Measurements from ENCODE around the gene SARDH. TPM values are rescaled to one million over a fixed set of nuclear protein-coding genes. Genes with fewer than 3 reads are reported as not detected.
A peak's percentile ranks its signal among the peaks of the same experiment; 100 is the strongest.

SARDH gene
- total and polyA plus RNA-seq, 2 of the 8 experiments (the other 6 are each of a cell fraction or from before 2014, with no cell fraction given) = 6.4 to 7.4 TPM

- no peak overlapping the region for H3K14ac ChIP-seq (ENCODE audit: insufficient read length)
- POLR2A ChIA-PET (ENCODE audit: partially characterized antibody) = interaction anchor here (1.2 kb wide), 1 partner anchor 54 kb away, joined by 3 read pairs; no protein-coding TSS in a partner anchor
- H3K36me3 ChIP-seq (ENCODE audit: control insufficient read depth in 2 of 4, insufficient read depth in 4 of 4, low read length in 3 of 4) = no peaks in the 10 kb centered on the region
- H3K4ac ChIP-seq (replicated peaks; ENCODE audit: insufficient read length, low read depth, low read length) = no peak overlapping the region
- CTCF ChIA-PET (ENCODE audit: partially characterized antibody) = interaction anchor here (1.0 to 1.2 kb wide), 2 partner anchors 27 to 41 kb away, joined by 3 to 4 read pairs; no protein-coding TSS in a partner anchor
- H3K4me1 ChIP-seq (replicated peaks in 1 of 4; ENCODE audit: control insufficient read depth in 3 of 4, insufficient read depth in 4 of 4, low read length in 3 of 4) = peaks cover 0 to 9% (median 3%) of the 10 kb centered on the region in 4 experiments; a peak in 5 of 7 replicates
- H2AFZ ChIP-seq (ENCODE audit: low read length) = no peak overlapping the region
- no peak overlapping the region for H3K4me3 ChIP-seq (ENCODE audit: extremely low read depth in 1 of 4, insufficient read depth in 2 of 4, low read depth in 3 of 4, low read length in 4 of 4)
- H3K18ac ChIP-seq (ENCODE audit: extremely low read depth, low read length) = no peak overlapping the region
- no peak overlapping the region for H4K5ac ChIP-seq (ENCODE audit: insufficient read length, low read depth, low read length)
- no peaks in the 10 kb centered on the region for H3K27me3 ChIP-seq (replicated peaks in 1 of 4; ENCODE audit: control insufficient read depth in 3 of 4, extremely low read depth in 1 of 4, insufficient read depth in 3 of 4, low read length in 3 of 4)
- 0 out of 2 replicates have a peak overlapping the region, but pooled peaks have one; percentile 50 for H2BK20ac ChIP-seq (ENCODE audit: low read length)
- H3K9me3 ChIP-seq (ENCODE audit: insufficient read depth in 2 of 2, low read depth in 1 of 2, low read length in 1 of 2) = no peaks in the 10 kb centered on the region; a peak in 1 of 4 replicates
- H2BK15ac ChIP-seq (ENCODE audit: low read length) = no peak overlapping the region
- no peaks in the 10 kb centered on the region for H3K79me1 ChIP-seq (ENCODE audit: low read depth, low read length)
- 93% methylated on average over 14 of the region's 14 CpGs; no CpG with 5 or more reads in 1 of the 2 experiments for WGBS, 2 experiments (ENCODE audit: extremely low coverage in 1 of 2, insufficient coverage in 1 of 2, insufficient read length in 1 of 2, insufficient replicate concordance in 2 of 2, low coverage in 1 of 2, low lambda C conversion rate in 2 of 2, missing lambda C conversion rate in 1 of 2)
- no peak overlapping the region for H4K8ac ChIP-seq (ENCODE audit: extremely low read depth, insufficient read depth, low read length)
- H4K20me1 ChIP-seq (replicated peaks in 1 of 2; ENCODE audit: control insufficient read depth in 1 of 2, insufficient read depth in 2 of 2, low read length in 2 of 2) = no peaks in the 10 kb centered on the region
- no peak overlapping the region for H2BK12ac ChIP-seq (ENCODE audit: low read depth, low read length)
- H2BK5ac ChIP-seq (ENCODE audit: low read depth, low read length) = no peak overlapping the region
- no peak overlapping the region for H2BK120ac ChIP-seq (replicated peaks; ENCODE audit: low read depth, low read length)
- H3K27ac ChIP-seq (ENCODE audit: low read depth, low read length) = no peak overlapping the region
- FAIRE-seq (no peak), DNase-seq (ENCODE audit: low read depth in 1 of 2, low spot score in 2 of 2) (no peak)
- H3K23ac ChIP-seq (ENCODE audit: insufficient read length) = no peak overlapping the region
- H2AK5ac ChIP-seq (ENCODE audit: low read depth, low read length) = no peak overlapping the region
- H3K79me2 ChIP-seq (ENCODE audit: control insufficient read depth in 1 of 2, insufficient read depth in 2 of 2, low read length in 2 of 2) = no peaks in the 10 kb centered on the region
- H3K23me2 ChIP-seq (ENCODE audit: low read depth, low read length) = no peaks in the 10 kb centered on the region
- no peak overlapping the region for H3K4me2 ChIP-seq (ENCODE audit: insufficient read depth in 1 of 2, low read depth in 2 of 2, low read length in 2 of 2)
- no peak overlapping the region for H4K91ac ChIP-seq (replicated peaks; ENCODE audit: insufficient read length, low read length)
- H3K9ac ChIP-seq (replicated peaks in 1 of 4; ENCODE audit: extremely low read depth in 1 of 4, low read depth in 3 of 4, low read length in 3 of 4) = no peak overlapping the region
- H3K56ac ChIP-seq (replicated peaks; ENCODE audit: insufficient read length, low read depth, low read length) = no peak overlapping the region
- no peak for TF ChIP-seq FOSL1 (IDR thresholded peaks at IDR 0.05; ENCODE audit: insufficient read depth, low read depth, low read length)
- no peak for TF ChIP-seq SRF (IDR thresholded peaks at IDR 0.05; ENCODE audit: low read depth, low read length)
- TF ChIP-seq EGR1 (IDR thresholded peaks at IDR 0.05; ENCODE audit: borderline replicate concordance, low read depth, low read length) = no peak
- TF ChIP-seq ATF3 (IDR thresholded peaks at IDR 0.05; ENCODE audit: insufficient read depth, low read depth, low read length) = no peak
- no peak for TF ChIP-seq CHD1 (IDR thresholded peaks at IDR 0.05; ENCODE audit: low read depth, low read length)
- no peak for TF ChIP-seq SIRT6 (IDR thresholded peaks at IDR 0.05; ENCODE audit: low read length)
- TF ChIP-seq BCL11A (IDR thresholded peaks at IDR 0.05; ENCODE audit: low read depth in 2 of 2, low read length in 2 of 2) = no peak
- no peak for TF ChIP-seq YY1 (IDR thresholded peaks at IDR 0.05; ENCODE audit: low read depth, low read length)
- no peak for TF ChIP-seq RNF2 (IDR thresholded peaks at IDR 0.05; ENCODE audit: borderline replicate concordance, low read depth, low read length, missing control alignments, poor library complexity, severe bottlenecking)
- TF ChIP-seq HDAC6 (IDR thresholded peaks at IDR 0.05; ENCODE audit: low read depth, low read length) = no peak
- TF ChIP-seq CBX5 (IDR thresholded peaks at IDR 0.05; ENCODE audit: low read depth, low read length) = no peak
- no peak for TF ChIP-seq RBBP5 (IDR thresholded peaks at IDR 0.05; ENCODE audit: borderline replicate concordance, low read depth, low read length)
- no peak for TF ChIP-seq HDAC2 (IDR thresholded peaks at IDR 0.05; ENCODE audit: borderline replicate concordance in 1 of 2, low read depth in 2 of 2, low read length in 2 of 2)
These were observed 64.1 kb downstream of the SARDH start for GRCh38 chr9:133674091-133674490.
